NT2/D1 (cell line): ENCODE measurements around the gene TGFBR2.

Experiments
- DNase-seq: peaks from one replicate; pipeline ENCODE4 v3.0.0-alpha.2; 2011; ENCODE audit warnings: low read depth, low spot score
- H3K27me3 ChIP-seq: 2 replicates; pipeline ENCODE4 v1.6.0; 2011; ENCODE audit warnings: mild to moderate bottlenecking; ENCODE audit not compliant: insufficient read length, insufficient read depth
- H3K36me3 ChIP-seq: 2 replicates; pipeline ENCODE4 v1.6.1; 2011; ENCODE audit warnings: mild to moderate bottlenecking, low read length, mixed read lengths; ENCODE audit not compliant: insufficient read depth, insufficient read length
- H3K4me1 ChIP-seq: 2 replicates; pipeline ENCODE4 v1.5.1; 2011; ENCODE audit not compliant: insufficient read depth, insufficient read length
- H3K4me3 ChIP-seq: 2 replicates; pipeline ENCODE4 v1.5.1; 2011; ENCODE audit warnings: low read depth; ENCODE audit not compliant: insufficient read length
- H3K9ac ChIP-seq: 2 replicates; pipeline ENCODE4 v1.6.0; 2011; ENCODE audit warnings: low read depth; ENCODE audit not compliant: insufficient read length
- H3K9me3 ChIP-seq: 2 replicates; pipeline ENCODE4 v1.5.1; 2011; ENCODE audit warnings: mild to moderate bottlenecking, low read length; ENCODE audit not compliant: insufficient read depth
- SUZ12 ChIP-seq: IDR thresholded peaks from 2 replicates; pipeline ENCODE4 v1.6.1; 2011; ENCODE audit not compliant: insufficient read length, insufficient read depth; ENCODE audit errors: extremely low read depth
- YY1 ChIP-seq: IDR thresholded peaks from 2 replicates; pipeline ENCODE4 v1.6.1; 2011; ENCODE audit not compliant: insufficient read length, insufficient read depth
- ZNF274 ChIP-seq: IDR thresholded peaks from 2 replicates; pipeline ENCODE4 v1.6.1; 2011; ENCODE audit warnings: mild to moderate bottlenecking, low read depth, low read length

TGFBR2 gene

DNA sequence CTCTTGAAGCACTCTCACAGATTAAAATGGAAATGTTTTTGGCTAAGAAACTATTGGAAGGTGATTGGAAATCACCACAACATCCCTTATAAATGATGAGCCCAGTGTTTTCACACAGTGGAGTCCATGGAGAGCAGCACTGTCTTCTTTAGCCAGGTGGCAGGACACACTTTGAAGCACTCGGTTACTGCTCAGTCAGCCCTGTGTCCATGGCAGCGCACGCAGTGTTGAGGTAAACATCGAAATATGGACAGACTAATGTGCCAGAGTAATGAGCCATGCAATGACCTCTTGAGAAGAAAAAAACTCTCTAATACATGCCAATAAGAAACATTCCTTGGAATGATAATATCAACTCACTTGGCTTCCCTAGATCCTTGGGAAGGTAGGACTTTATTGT lies 66.6 kb downstream of the TGFBR2 start:
- H3K27me3 ChIP-seq: no peaks in the 10 kb centered on the region
- no peak overlapping the region for H3K4me3 ChIP-seq
- no peak overlapping the region for H3K9ac ChIP-seq
- DNase-seq: no peak
- H3K4me1 ChIP-seq: no peaks in the 10 kb centered on the region
- TF ChIP-seq ZNF274: no peak
- no peaks in the 10 kb centered on the region for H3K9me3 ChIP-seq
- peaks cover 54% of the 10 kb centered on the region for H3K36me3 ChIP-seq

DNA sequence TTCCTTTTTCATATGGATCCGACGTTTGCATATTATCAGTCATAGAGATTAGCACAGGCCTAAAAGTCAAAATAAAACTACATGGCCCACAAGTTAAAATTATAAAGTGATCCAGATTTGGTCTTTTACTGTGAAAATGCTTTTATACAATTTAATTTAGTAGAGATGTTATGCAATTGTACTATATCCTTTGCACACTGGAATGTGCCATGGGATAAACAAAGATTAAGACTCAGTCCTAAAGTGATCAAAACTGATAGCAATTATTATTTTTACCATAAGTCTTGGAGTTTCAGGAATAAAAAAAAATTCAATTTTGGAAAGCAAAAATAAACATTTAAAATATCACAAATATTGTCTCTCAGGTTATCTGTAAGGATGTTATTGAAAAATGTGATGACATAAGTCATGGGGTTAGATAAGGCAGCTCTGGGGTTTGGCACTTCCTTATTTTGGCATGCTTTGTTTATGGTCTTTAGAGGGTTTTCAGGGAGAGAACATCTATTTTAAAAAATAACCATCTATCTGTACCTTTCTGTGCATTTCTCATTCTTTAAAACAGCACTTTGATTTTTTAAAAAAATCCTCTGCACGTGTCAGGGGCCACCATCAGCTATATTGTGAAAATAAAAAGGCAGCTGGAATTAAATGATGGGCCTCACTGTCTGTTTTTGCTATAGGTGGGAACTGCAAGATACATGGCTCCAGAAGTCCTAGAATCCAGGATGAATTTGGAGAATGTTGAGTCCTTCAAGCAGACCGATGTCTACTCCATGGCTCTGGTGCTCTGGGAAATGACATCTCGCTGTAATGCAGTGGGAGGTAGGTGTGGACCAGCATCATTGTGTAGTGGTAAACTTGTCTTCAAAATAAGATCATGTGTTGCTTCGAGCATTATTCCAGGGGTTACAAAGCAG lies 67.3 kb downstream of the TGFBR2 start:
- no peaks in the 10 kb centered on the region for H3K27me3 ChIP-seq
- no peak overlapping the region for H3K9ac ChIP-seq
- no peak for DNase-seq
- peaks cover 54% of the 10 kb centered on the region for H3K36me3 ChIP-seq
- no peaks in the 10 kb centered on the region for H3K9me3 ChIP-seq
- H3K4me3 ChIP-seq: no peak overlapping the region
- TF ChIP-seq ZNF274 (no peak), SUZ12 (no peak), YY1 (no peak)
- no peaks in the 10 kb centered on the region for H3K4me1 ChIP-seq

DNA sequence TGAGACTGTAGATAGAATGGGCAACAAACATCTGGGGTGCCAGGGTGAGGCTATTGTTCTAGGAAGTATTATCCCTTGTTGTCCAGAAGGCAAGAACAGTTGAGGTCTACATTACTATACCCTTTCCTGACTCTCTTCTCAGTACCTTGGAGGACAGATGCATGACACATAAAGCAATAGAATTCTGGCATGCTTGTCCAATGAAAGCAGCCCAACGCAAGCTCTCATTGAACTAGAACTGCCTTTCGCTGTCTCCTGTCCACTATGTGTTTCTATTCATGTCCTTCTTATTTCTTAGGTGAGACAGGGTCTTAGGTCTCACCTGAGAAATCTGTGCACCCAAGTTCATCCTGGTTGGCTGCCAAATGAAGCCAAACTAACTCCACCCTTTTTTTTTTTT lies 68.6 kb downstream of the TGFBR2 start:
- H3K9ac ChIP-seq: no peak overlapping the region
- no peak for DNase-seq
- H3K4me3 ChIP-seq: no peak overlapping the region
- no peaks in the 10 kb centered on the region for H3K9me3 ChIP-seq
- peaks cover 58% of the 10 kb centered on the region for H3K36me3 ChIP-seq
- H3K4me1 ChIP-seq: no peaks in the 10 kb centered on the region
- TF ChIP-seq YY1 (no peak), SUZ12 (no peak), ZNF274 (no peak)
- no peaks in the 10 kb centered on the region for H3K27me3 ChIP-seq

DNA sequence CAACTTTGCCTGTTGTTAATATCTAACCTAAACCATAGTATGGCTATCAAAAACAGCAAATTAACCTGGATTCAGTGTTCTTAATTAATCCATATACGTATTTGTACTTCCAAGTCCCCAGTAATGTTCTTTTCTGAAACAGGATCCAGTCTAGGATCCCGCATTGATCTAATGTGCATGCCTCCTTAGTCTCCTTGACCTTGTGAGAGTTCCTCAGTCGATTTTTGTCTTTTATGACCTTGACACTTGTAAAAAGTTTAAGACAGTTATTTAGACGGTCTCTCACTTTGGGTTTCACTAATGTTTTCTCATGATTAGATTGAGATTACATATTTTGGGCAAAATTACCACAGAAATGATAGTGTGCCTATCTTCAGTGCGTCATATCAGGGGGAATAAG lies 69.4 kb downstream of the TGFBR2 start:
- H3K36me3 ChIP-seq: peaks cover 55% of the 10 kb centered on the region
- no peak for DNase-seq
- H3K9me3 ChIP-seq: no peaks in the 10 kb centered on the region
- H3K9ac ChIP-seq: no peak overlapping the region
- TF ChIP-seq SUZ12 (no peak), YY1 (no peak), ZNF274 (no peak)
- no peak overlapping the region for H3K4me3 ChIP-seq
- H3K27me3 ChIP-seq: no peaks in the 10 kb centered on the region
- no peaks in the 10 kb centered on the region for H3K4me1 ChIP-seq

DNA sequence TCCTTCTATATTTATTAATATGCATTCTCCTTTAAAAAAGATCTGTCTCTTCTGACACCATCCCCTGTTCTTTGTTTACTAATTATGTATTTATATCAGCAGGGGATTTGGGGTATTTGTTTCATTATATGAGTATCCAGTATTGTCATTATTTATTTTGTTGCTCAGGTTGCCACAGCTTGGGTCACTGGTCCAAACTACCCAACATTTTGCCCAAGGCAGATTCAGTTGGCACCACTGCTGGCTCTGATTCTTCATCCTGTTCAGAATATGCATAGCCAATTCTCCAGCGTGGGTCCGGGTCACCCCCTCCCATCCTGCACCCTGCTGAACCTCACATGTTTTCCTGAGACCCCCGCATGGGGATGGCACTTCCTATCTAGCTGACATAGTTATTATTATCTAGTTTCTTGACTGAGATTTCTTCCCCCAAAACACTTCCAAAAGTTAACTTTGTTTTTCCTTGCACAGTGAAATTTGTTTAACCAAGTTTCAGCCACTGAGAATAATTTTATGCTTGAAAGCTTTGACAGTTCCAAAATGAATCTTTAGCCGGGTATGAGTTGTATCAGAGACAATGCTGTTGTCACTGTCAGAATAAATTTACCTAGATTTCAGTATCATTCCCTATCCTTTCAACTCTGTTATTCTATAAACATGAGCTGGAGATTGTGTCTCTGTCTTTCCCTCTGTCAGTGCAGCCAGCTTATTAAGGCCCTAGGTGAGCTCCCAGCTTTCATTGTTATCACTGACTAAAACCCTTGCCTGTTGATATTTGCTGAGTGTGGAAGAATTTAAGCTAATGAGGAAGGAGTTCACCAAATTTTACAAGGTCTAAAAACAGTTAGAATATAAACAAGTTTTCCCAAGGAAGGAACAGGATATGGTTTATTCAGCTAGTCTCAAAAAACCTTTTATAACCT lies 70.3 kb downstream of the TGFBR2 start:
- TF ChIP-seq SUZ12 (no peak), YY1 (no peak), ZNF274 (no peak)
- H3K36me3 ChIP-seq: peaks cover 49% of the 10 kb centered on the region
- no peaks in the 10 kb centered on the region for H3K4me1 ChIP-seq
- no peak for DNase-seq
- H3K9ac ChIP-seq: no peak overlapping the region
- H3K9me3 ChIP-seq: no peaks in the 10 kb centered on the region
- H3K4me3 ChIP-seq: no peak overlapping the region
- no peaks in the 10 kb centered on the region for H3K27me3 ChIP-seq

DNA sequence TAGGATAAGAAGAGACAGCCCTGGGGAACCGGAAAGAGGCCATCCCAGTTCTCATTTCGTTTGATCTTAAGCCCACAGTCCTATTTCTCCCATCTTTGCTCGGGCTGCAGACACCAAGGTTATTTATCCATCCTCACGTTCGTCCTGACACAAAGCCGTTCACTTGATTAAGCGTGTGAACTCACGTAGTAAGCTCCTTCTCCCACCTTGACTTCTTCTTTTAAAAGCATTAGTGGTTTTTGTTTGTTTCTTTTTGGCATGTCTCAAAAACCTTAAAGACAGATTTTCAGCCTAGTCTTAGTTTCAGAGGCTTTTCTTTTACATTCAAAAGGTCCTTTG lies 70.9 kb downstream of the TGFBR2 start:
- TF ChIP-seq ZNF274 (no peak), SUZ12 (no peak), YY1 (no peak)
- DNase-seq: no peak
- H3K27me3 ChIP-seq: no peaks in the 10 kb centered on the region
- H3K36me3 ChIP-seq: peaks cover 43% of the 10 kb centered on the region
- H3K4me3 ChIP-seq: no peak overlapping the region
- H3K9me3 ChIP-seq: no peaks in the 10 kb centered on the region
- H3K9ac ChIP-seq: no peak overlapping the region
- no peaks in the 10 kb centered on the region for H3K4me1 ChIP-seq

DNA sequence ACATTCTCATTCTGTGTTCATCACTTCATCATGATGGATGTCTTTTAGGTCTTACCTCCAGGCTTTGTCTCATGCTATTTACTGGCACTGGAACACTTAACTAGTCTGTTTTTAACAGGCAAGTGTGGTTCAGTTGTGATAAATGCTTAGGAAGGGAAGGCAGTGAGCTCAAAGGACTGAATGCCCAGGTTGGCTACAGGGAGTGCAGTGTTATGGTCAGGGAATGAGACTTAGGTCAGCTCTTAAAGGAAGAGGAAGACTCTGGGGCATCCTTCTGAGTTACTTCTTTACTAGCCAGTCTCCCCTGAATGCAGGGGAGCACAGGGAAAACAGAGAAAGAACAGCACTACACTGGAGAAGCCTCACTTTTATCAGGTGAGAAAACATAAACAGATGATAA lies 72.6 kb downstream of the TGFBR2 start:
- Histone ChIP-seq H3K4me3 (no peak overlapping the region), H3K27me3 (no peaks in the 10 kb centered on the region), H3K36me3 (peaks cover 27% of the 10 kb centered on the region), H3K4me1 (no peaks in the 10 kb centered on the region), H3K9ac (no peak overlapping the region), H3K9me3 (no peaks in the 10 kb centered on the region)
- no peak for DNase-seq
- TF ChIP-seq ZNF274 (no peak), YY1 (no peak), SUZ12 (no peak)
